Measurements from ENCODE around the gene ZCCHC24.
A peak's percentile ranks its signal among the peaks of the same experiment; 100 is the strongest.
"Not testable (repeated sequence)": the region's sequence is repeated elsewhere in the genome, so short reads cannot be mapped to it uniquely, and the experiment has no call there.

Gene ZCCHC24

DNA sequence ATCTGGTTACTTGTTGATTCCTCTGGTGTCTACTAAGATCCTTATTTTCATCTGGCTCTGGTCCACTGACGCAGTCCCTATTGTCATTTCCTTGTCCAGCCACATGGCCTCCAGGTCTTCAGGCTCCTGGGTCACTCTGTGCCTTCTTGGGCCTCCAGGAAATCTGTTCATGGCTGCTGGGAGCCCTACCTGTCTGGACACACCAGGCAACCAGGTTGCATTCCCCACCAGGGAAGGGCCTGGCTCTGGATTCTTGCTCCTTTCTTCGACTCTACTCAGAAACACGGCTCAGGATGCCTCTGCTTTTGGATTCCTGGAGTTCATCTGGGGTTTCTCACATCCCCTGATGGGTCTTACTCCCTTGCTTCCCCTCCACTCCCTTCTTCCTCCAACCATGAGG, 106.2 kb downstream of the ZCCHC24 start:
- DNase-seq = peak in 2 of 10 donors; percentile 17 to 21
- intact Hi-C loops (cut with DNase I) = no loop called here

GRCh38 chr10:79337783-79338469, 107.5 kb downstream of the ZCCHC24 start:
- DNase-seq = peak in 1 of 10 donors; percentile 47
- intact Hi-C loops (cut with DNase I) = not testable (repeated sequence)

GRCh38 chr10:79336739-79337138, 108.7 kb downstream of the ZCCHC24 start:
- intact Hi-C loops (cut with DNase I) = no loop called here
- peak in 2 of 10 donors; percentile 33 to 80 for DNase-seq

- DNase-seq = peak in 1 of 10 donors; percentile 84
- intact Hi-C loops (cut with DNase I) = no loop called here
Measured at GRCh38 chr10:79336276-79336675, 109.1 kb downstream of the ZCCHC24 start.

DNA sequence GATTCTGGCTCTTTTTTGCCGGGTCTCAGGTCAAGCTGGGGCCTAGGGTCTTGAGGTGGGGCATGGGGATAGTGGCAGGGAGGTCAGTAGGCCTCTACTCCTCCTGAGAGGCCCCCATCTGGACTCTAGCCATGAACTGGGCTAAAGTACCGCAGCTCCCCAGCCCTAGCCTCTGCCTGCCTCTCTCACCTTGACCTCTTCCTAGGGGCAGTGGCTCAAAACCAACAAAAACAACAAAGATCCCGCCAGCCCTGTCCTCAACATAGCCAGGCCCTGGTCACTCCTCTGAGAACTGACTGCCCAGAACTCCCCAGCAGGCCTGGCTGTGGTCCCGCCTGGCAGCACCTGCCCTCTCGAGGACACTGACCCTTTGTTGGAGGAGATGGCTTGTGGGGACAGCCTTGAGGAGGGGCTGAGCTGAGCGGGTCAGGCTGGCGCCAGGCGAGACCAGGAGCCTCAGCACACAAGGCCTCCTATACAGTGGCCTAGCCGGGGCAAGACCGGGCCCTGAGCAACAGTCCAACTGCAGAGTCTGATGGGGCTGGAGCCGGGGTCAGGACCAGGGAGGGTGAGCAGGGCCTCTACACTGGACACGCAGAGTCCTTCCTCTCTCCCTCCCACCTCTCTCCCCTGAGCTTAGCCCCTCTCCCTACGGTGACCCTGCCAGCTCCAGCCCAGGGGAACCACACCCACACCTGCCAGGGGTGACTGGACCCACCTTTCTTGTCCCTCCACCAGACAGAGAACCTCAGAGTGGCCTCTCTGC, 109.8 kb downstream of the ZCCHC24 start:
- intact Hi-C loops (cut with DNase I) = no loop called here

DNA sequence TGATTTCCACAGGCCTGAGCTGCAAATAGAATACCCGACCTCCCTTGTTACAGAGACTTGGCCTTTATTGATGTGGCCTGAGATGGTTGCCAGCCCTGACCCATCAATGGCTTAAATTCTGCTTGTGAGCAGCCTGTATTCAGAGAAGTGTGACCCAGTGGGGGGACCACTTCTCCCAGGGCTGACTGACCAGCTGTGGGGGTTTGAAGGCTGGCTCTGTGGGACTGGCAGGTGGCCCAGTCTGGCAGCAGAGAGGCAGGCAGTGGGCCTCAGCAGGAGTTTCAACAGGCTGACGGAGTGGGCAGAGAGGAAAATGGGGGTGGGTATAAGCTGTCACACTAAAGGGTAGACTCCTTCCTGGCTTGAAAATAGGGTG, 110.3 kb downstream of the ZCCHC24 start:
- intact Hi-C loops (cut with DNase I) = no loop called here
- DNase-seq = peak; percentile 68 to 97 (median 81)

More for the DNA sequence above, 109.8 kb downstream of the ZCCHC24 start:
- DNase-seq = peak; percentile 88 to 99 (median 94)

GRCh38 chr10:79334573-79334972, 110.9 kb downstream of the ZCCHC24 start:
- peak in 1 of 10 donors; percentile 14 for DNase-seq
- intact Hi-C loops (cut with DNase I) = no loop called here

- intact Hi-C loops (cut with DNase I) = no loop called here
- no peak for DNase-seq
Measured at GRCh38 chr10:79333513-79333912, 111.9 kb downstream of the ZCCHC24 start.

DNA sequence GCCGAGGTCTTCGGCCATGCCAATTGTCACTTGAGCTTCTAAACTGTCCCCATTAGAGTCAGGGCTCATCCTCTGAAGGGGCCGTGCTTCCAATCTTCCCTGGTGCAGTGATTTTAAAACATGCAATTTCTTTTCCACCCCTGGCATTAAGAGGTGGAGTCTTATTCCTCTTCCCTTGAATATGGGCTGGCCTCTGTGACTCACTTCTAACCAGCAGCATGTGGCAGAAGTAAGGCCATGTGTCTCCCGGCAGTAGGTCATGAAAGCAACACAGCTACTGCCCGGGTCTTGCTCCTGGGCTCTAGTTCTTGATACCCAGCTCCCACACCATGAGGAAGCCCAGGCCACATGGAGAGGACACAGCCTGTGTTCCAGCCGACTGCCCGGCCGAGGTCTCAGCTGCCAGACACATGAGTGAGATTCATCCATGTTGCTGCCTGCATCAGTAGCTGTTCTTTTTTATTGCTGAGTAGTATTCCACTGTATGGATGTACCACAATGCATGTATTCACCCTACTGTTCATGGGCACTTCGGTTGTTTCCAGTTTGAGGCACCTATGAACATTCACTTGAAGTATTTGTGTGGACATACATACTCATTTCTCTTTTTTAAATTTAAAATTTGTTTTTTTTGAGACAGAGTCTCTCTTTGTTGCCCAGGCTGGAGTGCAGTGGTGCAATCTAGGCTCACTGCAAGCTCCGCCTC, 112.7 kb downstream of the ZCCHC24 start:
- DNase-seq; intact Hi-C loops (cut with DNase I): not testable (repeated sequence)

All from posterior cingulate gyrus (tissue), 11 donors.